Mucosa of gallbladder (tissue), 1 donor: Measurements from ENCODE around the gene GLIS1. TPM values are rescaled to one million over a fixed set of nuclear protein-coding genes. Genes with fewer than 3 reads are reported as not detected.
"Not testable (repeated sequence)": the region's sequence is repeated elsewhere in the genome, so short reads cannot be mapped to it uniquely, and the experiment has no call there.

Experiments used
- DNase-seq: peaks from one replicate; pipeline ENCODE4 v3.0.0-alpha.2; 2020; ENCODE audit warnings: low spot score
- total RNA-seq: library from RNA; stranded (reverse); gene quantifications from one replicate; pipeline ENCODE4 v1.2.1, GENCODE V29; 2021
- donor health status: DM: no; HTN: no; CAD: no.

Gene GLIS1
- total RNA-seq, 1 donor from 2014 or later: 0.17 TPM

DNA sequence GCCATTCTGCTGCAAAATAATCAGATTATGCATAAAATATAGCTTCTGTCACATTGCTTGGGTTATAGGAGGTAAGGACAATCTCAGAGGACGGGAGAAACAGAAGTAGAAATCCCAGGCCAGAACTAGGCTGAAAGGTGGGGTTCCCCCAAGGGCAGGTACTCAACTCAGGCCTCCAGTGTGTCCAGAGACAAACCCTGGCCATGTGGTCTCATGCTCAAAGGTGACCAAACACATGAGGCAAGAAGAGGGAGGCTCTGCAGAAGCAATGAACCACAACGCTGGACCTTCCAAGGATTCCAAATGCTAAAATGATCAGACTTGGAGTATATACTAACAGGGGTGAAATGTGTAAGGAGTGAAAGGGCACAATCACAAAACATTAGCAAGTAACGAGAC lies 176.0 kb downstream of the GLIS1 start:
- no peak for DNase-seq

GRCh38 chr1:53562291-53562980 lies 176.5 kb downstream of the GLIS1 start:
- no peak for DNase-seq

GRCh38 chr1:53561503-53562105 lies 177.4 kb downstream of the GLIS1 start:
- DNase-seq: no peak

- no peak for DNase-seq
These were observed 178.1 kb downstream of the GLIS1 start for GRCh38 chr1:53560581-53561502.

GRCh38 chr1:53559854-53560580 lies 178.9 kb downstream of the GLIS1 start:
- no peak for DNase-seq

GRCh38 chr1:53559391-53559815 lies 179.6 kb downstream of the GLIS1 start:
- DNase-seq: no peak

DNA sequence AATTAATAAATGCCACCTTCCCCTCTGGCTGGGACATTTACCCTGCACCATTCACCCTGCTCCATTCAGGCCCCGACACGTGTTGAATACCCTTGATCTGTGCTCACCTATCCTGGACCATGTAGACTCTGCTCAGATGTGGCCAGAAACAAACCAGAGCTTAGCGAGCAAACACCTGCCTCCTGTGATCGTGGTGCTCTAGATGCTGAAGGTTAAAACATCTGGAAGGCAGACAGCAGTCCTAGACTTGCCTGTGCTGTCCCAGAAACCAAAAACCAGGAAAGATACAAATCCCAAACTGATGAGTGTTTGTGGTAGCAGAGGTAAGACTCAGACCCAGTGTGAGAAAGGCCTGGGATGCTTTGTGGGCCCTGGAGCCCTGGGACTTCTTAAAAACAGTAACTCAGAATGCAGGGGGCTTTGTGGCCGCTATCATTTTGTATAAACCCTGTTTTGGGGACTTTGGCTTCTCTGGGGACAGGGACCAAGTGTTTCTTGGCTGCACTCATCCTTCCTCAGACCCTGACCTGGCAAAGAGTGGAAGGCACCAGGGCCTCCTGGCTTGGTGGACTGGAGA lies 180.1 kb downstream of the GLIS1 start:
- DNase-seq: no peak

DNA sequence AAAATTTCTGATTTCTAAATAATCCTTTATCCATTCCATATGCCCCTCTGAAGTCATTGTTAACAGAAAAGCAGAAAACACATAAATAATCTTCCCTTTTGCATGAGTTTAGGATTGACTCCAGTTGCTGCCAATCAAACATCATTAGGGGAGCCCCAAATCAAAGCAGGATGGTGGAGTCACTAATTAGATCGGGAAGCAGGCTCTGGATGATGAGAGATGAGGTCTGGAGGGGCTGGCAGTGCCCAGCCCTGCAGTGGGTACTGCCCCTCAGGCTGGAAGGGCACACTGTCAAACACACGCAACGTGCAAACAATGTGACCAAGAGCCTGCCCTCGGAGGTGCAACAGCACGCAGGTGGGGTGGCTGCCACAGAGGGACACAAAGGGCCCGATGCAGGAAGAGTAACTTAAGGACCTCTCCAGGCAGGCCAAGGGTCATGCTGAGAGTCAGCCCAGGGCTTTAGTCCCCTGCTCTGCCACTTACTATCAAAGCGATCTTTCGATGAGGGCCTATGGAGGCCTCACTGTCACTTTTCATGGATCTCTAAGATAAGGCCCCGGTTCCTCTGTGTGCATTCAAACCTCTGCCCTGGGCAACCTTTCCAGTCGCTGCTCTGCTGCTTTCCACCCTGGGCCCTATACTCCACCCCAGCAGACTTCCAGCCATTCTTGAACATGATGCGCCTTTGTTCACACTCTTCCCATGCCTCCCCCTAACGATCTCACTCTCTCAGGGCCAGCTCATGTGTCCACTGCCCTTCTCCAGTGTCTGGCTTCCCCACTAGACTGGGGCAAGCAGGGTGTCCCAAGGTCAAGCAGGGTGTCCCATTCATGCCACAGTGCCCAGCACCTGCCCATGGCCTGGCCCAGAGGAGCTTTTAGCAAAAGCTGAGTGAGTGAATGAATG lies 180.9 kb downstream of the GLIS1 start:
- DNase-seq: no peak

- no peak for DNase-seq
These were observed 181.6 kb downstream of the GLIS1 start for GRCh38 chr1:53557369-53557768.

GRCh38 chr1:53556657-53557227 lies 182.2 kb downstream of the GLIS1 start:
- no peak for DNase-seq

GRCh38 chr1:53555620-53556326 lies 183.2 kb downstream of the GLIS1 start:
- not testable (repeated sequence) for DNase-seq

- no peak for DNase-seq
These were observed 184.2 kb downstream of the GLIS1 start for GRCh38 chr1:53554592-53555305.

GRCh38 chr1:53553734-53554509 lies 185.0 kb downstream of the GLIS1 start:
- no peak for DNase-seq

DNA sequence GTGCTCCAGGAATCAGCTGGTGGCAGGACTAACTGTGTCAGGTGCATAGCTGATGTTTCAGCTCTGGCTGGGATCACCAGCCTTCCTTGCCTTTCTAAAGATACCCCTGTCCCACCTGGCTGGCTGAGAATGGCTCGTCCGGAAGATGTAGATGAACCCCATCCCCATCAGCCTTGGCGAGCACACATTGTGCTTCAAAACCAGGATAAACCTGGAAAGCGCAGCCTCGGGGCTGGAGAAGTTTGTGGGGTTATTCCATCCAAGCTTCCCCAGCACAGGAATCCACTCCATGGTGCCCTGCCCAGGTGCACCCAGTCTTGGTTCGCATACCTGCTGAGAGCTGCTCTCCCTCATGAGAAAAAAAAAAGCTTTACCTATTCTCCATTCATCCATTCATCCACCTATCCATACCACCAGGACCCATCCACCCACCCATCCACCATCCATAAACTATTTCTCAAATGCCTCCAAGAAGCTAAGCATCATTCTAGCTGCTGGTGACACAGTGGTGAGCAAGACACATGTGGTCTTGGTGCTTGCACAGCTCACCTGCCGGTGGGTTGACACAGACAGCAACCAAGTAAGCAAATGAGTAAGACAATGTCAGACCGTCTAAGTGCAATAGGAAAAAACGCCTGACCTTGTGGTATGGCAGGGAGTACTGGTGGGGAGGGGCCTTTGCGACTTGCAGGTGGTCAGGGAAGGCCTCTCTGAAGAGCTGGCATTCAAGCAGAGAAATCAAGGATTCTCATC lies 185.8 kb downstream of the GLIS1 start:
- DNase-seq: no peak

DNA sequence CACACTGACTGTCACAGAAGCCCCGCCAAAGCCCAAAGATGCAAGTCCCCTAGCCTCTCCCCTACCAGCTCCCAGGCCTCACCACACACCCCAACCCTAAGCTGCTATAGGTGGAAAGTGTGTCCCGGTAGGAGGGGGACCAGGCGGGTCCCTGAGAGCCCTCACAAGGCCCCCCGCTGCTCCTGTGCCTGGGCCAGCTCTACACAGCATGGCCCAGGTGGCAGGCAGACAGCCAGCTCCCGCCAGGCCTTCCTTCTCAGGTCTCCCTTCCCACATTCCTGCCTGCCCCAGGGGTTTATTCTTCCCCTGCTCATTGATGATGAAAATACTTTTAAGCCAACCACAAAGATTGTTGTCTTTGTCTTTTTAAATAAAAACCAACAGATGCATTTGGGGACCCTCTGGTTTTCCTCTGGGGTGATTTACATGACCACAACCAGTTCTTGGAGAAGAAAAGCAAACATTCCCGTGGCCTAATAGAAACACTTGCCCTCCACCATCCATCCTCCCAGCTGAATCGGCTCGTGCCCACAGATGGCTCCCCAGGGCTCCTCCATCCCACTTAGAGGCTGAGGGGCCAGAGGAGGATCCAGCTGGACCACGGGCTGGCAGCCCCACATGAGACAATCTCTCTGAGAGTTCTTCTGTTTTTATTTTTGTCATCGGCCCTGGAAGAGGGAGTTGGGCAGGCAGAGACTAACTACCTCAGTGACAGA lies 186.7 kb downstream of the GLIS1 start:
- DNase-seq: no peak

GRCh38 chr1:53551428-53551995 lies 187.5 kb downstream of the GLIS1 start:
- no peak for DNase-seq
